BJ (cell line): ENCODE data around the gene PAM. TPM values are rescaled to one million over a fixed set of nuclear protein-coding genes. Genes with fewer than 3 reads are reported as not detected.

Experiments
- CTCF ChIA-PET: fragments of 350-600 bp; formaldehyde crosslinking; extraction: SDS; loops from one replicate; lab custom pipeline; 2021; ENCODE audit warnings: antibody characterized with exemption, inconsistent platforms; lab: Yijun Ruan, JAX
- POLR2A ChIA-PET: fragments of 300-600 bp; sonication (Branson Sonifier 250); formaldehyde crosslinking; extraction: SDS; loops from one replicate; lab custom pipeline; 2021; ENCODE audit warnings: antibody characterized with exemption; lab: Charles Lee
- DNase-seq: peaks from one replicate; pipeline ENCODE4 v3.0.0-alpha.2; 2011; ENCODE audit warnings: low read depth
- H3K27me3 ChIP-seq: 2 replicates; pipeline ENCODE4 v1.6.0; 2011; ENCODE audit warnings: low read length; ENCODE audit not compliant: control insufficient read depth, insufficient read depth
- H3K36me3 ChIP-seq: 2 replicates; pipeline ENCODE4 v1.5.1; 2011; ENCODE audit warnings: low read length; ENCODE audit not compliant: control insufficient read depth, insufficient read depth
- H3K4me3 ChIP-seq: 2 replicates; pipeline ENCODE4 v1.5.1; 2011; ENCODE audit warnings: low read depth, mild to moderate bottlenecking, control low read depth, low read length
- CTCF ChIP-seq: IDR thresholded peaks from 2 replicates; pipeline ENCODE4 v1.5.1; 2011; ENCODE audit warnings: low read depth, mild to moderate bottlenecking, control low read depth, inconsistent platforms, low read length, moderate library complexity; ENCODE audit not compliant: insufficient read depth
- polyA plus RNA-seq: library from polyadenylated mRNA; depleted of rRNA; stranded (reverse); fragments of >200 nt; gene quantifications from 2 replicates; pipeline ENCODE4 v1.2.3, GENCODE V29; 2011

Gene PAM
- polyA plus RNA-seq, 1 experiment: 256 TPM

- TF ChIP-seq CTCF: no peak
- H3K36me3 ChIP-seq: peaks cover 4% of the 10 kb centered on the region
- H3K4me3 ChIP-seq: no peak overlapping the region
- CTCF ChIA-PET: no interaction called here
- DNase-seq: no peak
- no peaks in the 10 kb centered on the region for H3K27me3 ChIP-seq
- POLR2A ChIA-PET: no interaction called here
Measured at GRCh38 chr5:102981957-102982635, 227.0 kb downstream of the PAM start.

- ChIA-PET POLR2A (no interaction called here), CTCF (interaction anchor here (0.7 kb wide), 1 partner anchor 82 kb away, joined by 3 read pairs; no protein-coding TSS in a partner anchor)
- DNase-seq: no peak
- H3K27me3 ChIP-seq: no peaks in the 10 kb centered on the region
- H3K36me3 ChIP-seq: peaks cover 4% of the 10 kb centered on the region
- H3K4me3 ChIP-seq: no peak overlapping the region
- TF ChIP-seq CTCF: no peak
Measured at GRCh38 chr5:102986074-102986473, 231.0 kb downstream of the PAM start.

GRCh38 chr5:102988459-102988858 is 233.4 kb downstream of the PAM start:
- TF ChIP-seq CTCF: no peak
- H3K27me3 ChIP-seq: no peaks in the 10 kb centered on the region
- H3K4me3 ChIP-seq: no peak overlapping the region
- no peaks in the 10 kb centered on the region; the same call in 1 of the 2 replicates for H3K36me3 ChIP-seq
- ChIA-PET CTCF (no interaction called here), POLR2A (no interaction called here)
- DNase-seq: no peak

GRCh38 chr5:102991802-102992201 is 236.7 kb downstream of the PAM start:
- Histone ChIP-seq H3K27me3 (no peaks in the 10 kb centered on the region), H3K4me3 (no peak overlapping the region), H3K36me3 (no peaks in the 10 kb centered on the region; the same call in 1 of the 2 replicates)
- CTCF ChIA-PET: no interaction called here
- no peak for TF ChIP-seq CTCF
- POLR2A ChIA-PET: no interaction called here
- DNase-seq: no peak

GRCh38 chr5:102996011-102996575 is 241.0 kb downstream of the PAM start:
- TF ChIP-seq CTCF: no peak
- Histone ChIP-seq H3K4me3 (no peak overlapping the region), H3K27me3 (no peaks in the 10 kb centered on the region), H3K36me3 (no peaks in the 10 kb centered on the region)
- ChIA-PET POLR2A (no interaction called here), CTCF (no interaction called here)
- no peak for DNase-seq
